ENCODE measurements around the gene THAP12.
"Not testable (repeated sequence)": the region's sequence is repeated elsewhere in the genome, so short reads cannot be mapped to it uniquely, and the experiment has no call there.

The THAP12 gene

DNA sequence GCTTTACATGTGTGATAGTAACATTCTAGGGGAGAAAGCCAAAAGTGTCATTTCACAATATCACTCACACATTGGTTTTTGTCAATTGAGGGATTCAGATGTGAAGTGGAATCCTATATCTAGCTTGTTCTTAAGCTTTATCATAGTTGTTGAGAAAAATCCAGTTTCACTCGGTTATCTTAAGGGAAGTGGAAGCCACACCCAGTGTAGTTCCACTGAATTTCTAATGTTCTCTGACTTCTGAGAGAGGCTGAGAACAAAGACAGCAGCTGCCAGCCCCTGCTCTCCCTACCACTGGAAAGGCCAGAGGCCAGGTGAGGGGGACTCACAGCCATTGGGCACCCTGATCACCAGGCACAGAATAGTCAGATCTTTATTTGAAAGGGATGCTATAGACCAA lies 53.7 kb downstream of the THAP12 start:
- DNase-seq (ENCODE audit: extremely low spot score) = no peak
- CTCF ChIA-PET = no interaction called here
- TF ChIP-seq HDGF (IDR thresholded peaks at IDR 0.05; ENCODE audit: borderline replicate concordance) (no peak), CTBP1 (IDR thresholded peaks at IDR 0.05; ENCODE audit: borderline replicate concordance) (no peak), SUZ12 (IDR thresholded peaks at IDR 0.05) (no peak), FOXM1 (IDR thresholded peaks at IDR 0.05; ENCODE audit: borderline replicate concordance) (no peak)
- POLR2A ChIA-PET = no interaction called here

GRCh38 chr11:76325185-76325584 lies 55.7 kb downstream of the THAP12 start:
- POLR2A ChIA-PET = no interaction called here
- DNase-seq (ENCODE audit: extremely low spot score) = no peak
- no peak for TF ChIP-seq FOXM1 (IDR thresholded peaks at IDR 0.05; ENCODE audit: borderline replicate concordance)
- TF ChIP-seq L3MBTL2 (conservative IDR thresholded peaks at IDR 0.05) = no peak
- no peak for TF ChIP-seq ZNF384 (IDR thresholded peaks at IDR 0.05)
- TF ChIP-seq HDGF (IDR thresholded peaks at IDR 0.05; ENCODE audit: borderline replicate concordance) = no peak
- TF ChIP-seq ARNT (IDR thresholded peaks at IDR 0.05) = no peak
- no peak for TF ChIP-seq BHLHE40 (IDR thresholded peaks at IDR 0.05; ENCODE audit: borderline replicate concordance)
- TF ChIP-seq SUZ12 (IDR thresholded peaks at IDR 0.05) = no peak
- CTCF ChIA-PET = interaction anchor here (0.6 kb wide), 1 partner anchor 229 kb away, joined by 5 read pairs; no protein-coding TSS in a partner anchor

- DNase-seq (ENCODE audit: extremely low spot score) = no peak
- TF ChIP-seq CTBP1 (IDR thresholded peaks at IDR 0.05; ENCODE audit: borderline replicate concordance) (no peak), ARNT (IDR thresholded peaks at IDR 0.05) (no peak), FOXM1 (IDR thresholded peaks at IDR 0.05; ENCODE audit: borderline replicate concordance) (no peak), L3MBTL2 (conservative IDR thresholded peaks at IDR 0.05) (no peak), SUZ12 (IDR thresholded peaks at IDR 0.05) (no peak), TARDBP (IDR thresholded peaks at IDR 0.05) (no peak), NFRKB (IDR thresholded peaks at IDR 0.05) (no peak), FOXK2 (IDR thresholded peaks at IDR 0.05) (no peak), ZNF384 (IDR thresholded peaks at IDR 0.05) (no peak), HDGF (IDR thresholded peaks at IDR 0.05; ENCODE audit: borderline replicate concordance) (no peak), ELF4 (IDR thresholded peaks at IDR 0.05) (no peak), LEF1 (IDR thresholded peaks at IDR 0.05; ENCODE audit: borderline replicate concordance) (no peak), SP1 (IDR thresholded peaks at IDR 0.05) (no peak), FOXA1 (IDR thresholded peaks at IDR 0.05) (no peak)
- TF ChIP-seq, protein P1, sequence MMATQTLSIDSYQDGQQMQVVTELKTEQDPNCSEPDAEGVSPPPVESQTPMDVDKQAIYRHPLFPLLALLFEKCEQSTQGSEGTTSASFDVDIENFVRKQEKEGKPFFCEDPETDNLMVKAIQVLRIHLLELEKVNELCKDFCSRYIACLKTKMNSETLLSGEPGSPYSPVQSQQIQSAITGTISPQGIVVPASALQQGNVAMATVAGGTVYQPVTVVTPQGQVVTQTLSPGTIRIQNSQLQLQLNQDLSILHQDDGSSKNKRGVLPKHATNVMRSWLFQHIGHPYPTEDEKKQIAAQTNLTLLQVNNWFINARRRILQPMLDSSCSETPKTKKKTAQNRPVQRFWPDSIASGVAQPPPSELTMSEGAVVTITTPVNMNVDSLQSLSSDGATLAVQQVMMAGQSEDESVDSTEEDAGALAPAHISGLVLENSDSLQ (IDR thresholded peaks at IDR 0.05) = no peak
- ChIA-PET POLR2A (no interaction called here), CTCF (no interaction called here)
These were observed 57.1 kb downstream of the THAP12 start for GRCh38 chr11:76323804-76324203.

DNA sequence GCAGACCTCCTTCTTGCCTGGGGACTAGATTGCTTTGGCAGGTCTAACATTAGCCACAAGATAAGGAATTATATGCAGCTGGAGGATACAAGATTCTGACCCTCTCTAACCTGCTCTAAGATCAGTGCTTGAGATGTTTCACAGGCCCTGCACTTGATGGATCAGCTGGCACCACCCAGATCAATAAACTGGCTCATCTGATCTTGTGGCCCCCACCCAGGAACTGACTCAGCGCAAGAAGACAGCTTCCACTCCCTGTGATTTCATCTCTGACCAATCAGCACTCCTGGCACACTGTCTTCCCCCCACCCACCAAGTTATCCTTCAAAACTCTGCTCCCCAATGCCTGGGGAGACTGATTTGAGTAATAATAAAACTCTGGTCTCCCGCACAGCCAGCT lies 57.6 kb downstream of the THAP12 start:
- DNase-seq (ENCODE audit: extremely low spot score) = not testable (repeated sequence)
- ChIA-PET CTCF (interaction anchor here (1.5 kb wide), 1 partner anchor 115 kb away, joined by 5 read pairs; no protein-coding TSS in a partner anchor), POLR2A (interaction anchor here (1.0 kb wide), 1 partner anchor 115 kb away, joined by 3 read pairs; no protein-coding TSS in a partner anchor)

DNA sequence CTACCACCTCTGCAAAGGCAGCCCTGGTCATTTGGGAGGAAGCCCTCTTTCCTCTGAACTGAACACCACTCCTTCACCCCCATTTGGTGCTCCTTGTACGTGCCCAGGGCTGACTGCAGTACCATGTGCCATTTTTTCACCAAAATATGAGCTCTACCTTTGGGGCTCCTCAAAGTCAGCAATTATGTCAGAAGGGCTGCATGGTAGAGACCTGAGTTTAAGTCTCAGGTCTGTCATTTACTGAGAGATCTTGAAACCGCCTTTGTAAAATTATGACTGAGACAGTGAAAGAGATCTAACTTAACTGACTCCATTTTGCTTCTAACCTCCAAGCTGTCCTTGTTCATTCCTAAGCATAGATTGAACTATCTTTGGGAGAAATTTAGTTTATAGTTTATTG lies 58.0 kb downstream of the THAP12 start:
- ChIA-PET POLR2A (interaction anchor here (1.0 kb wide), 1 partner anchor 114 kb away, joined by 3 read pairs; no protein-coding TSS in a partner anchor), CTCF (interaction anchor here (1.5 kb wide), 1 partner anchor 114 kb away, joined by 5 read pairs; no protein-coding TSS in a partner anchor)
- no peak for TF ChIP-seq TARDBP (IDR thresholded peaks at IDR 0.05)
- TF ChIP-seq HDGF (IDR thresholded peaks at IDR 0.05; ENCODE audit: borderline replicate concordance) = no peak
- TF ChIP-seq FOXM1 (IDR thresholded peaks at IDR 0.05; ENCODE audit: borderline replicate concordance) = no peak
- no peak for TF ChIP-seq ELF4 (IDR thresholded peaks at IDR 0.05)
- TF ChIP-seq LEF1 (IDR thresholded peaks at IDR 0.05; ENCODE audit: borderline replicate concordance) = no peak
- TF ChIP-seq SUZ12 (IDR thresholded peaks at IDR 0.05) = no peak
- DNase-seq (ENCODE audit: extremely low spot score) = no peak

DNA sequence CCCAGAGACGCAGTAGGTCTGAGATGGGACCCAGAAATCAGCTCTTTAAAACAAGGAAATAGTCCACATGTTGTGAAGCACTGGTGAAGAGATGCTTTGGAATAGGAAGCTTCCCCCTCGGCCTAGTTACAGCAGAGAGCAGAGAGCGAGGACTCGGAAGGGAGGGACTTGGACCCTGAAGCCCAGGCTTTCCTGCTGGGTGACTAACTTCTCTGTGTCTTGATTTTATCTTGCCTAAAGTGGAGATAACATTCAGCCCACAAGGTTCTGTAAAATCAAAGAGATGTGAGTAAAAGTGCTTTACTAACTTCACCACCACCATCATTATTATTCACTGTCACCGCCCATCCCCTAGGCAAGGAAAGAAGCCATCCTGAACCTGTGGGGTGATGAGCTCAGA lies 58.4 kb downstream of the THAP12 start:
- TF ChIP-seq NFRKB (IDR thresholded peaks at IDR 0.05) (no peak), SP1 (IDR thresholded peaks at IDR 0.05) (no peak), HDGF (IDR thresholded peaks at IDR 0.05; ENCODE audit: borderline replicate concordance) (no peak), ARNT (IDR thresholded peaks at IDR 0.05) (no peak), CTBP1 (IDR thresholded peaks at IDR 0.05; ENCODE audit: borderline replicate concordance) (no peak), ELF4 (IDR thresholded peaks at IDR 0.05) (no peak), ZNF384 (IDR thresholded peaks at IDR 0.05) (no peak), L3MBTL2 (conservative IDR thresholded peaks at IDR 0.05) (no peak), LEF1 (IDR thresholded peaks at IDR 0.05; ENCODE audit: borderline replicate concordance) (no peak), BHLHE40 (IDR thresholded peaks at IDR 0.05; ENCODE audit: borderline replicate concordance) (no peak), FOXA1 (IDR thresholded peaks at IDR 0.05) (no peak), TARDBP (IDR thresholded peaks at IDR 0.05) (no peak), FOXM1 (IDR thresholded peaks at IDR 0.05; ENCODE audit: borderline replicate concordance) (no peak), FOXK2 (IDR thresholded peaks at IDR 0.05) (no peak)
- TF ChIP-seq, protein P1 (IDR thresholded peaks at IDR 0.05) = no peak
- no peak for DNase-seq (ENCODE audit: extremely low spot score)
- ChIA-PET POLR2A (interaction anchor here (1.0 kb wide), 1 partner anchor 114 kb away, joined by 3 read pairs; no protein-coding TSS in a partner anchor), CTCF (interaction anchor here (1.5 kb wide), 1 partner anchor 114 kb away, joined by 5 read pairs; no protein-coding TSS in a partner anchor)

DNA sequence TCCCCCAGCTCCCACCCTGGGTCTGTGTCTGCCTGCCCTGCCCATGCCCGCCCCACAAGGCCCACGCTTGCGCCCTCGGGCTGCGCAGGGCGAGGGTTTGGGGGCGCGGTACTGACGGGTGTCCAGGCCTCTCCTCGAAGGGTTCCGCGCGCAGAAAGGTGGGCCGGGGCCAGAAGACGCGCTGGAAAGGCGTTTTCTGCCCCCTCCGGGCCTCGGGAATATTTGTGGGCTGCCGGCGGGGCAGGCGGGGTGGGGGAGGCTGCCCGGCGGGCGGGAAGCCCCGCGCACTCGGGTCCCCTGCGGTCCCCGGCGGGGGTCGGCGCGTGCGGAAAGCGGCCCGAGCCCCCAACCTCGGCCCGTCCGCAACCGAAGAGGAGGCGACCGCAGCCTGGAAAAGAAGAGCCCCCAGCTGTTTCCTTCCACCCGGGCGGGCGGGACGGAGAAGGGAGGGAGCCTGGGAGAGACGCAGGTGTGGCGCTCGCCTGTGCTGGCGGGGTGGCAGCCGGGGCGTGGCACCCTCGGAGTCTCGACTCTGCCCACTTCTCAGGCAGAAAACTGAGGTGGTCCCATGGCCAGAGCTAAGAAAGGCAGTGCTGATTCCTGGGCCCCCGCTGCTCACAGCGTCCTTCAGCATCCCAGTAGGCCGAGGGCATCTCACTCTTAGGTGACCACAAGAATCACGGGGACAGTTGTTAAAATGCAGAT lies 59.0 kb downstream of the THAP12 start:
- ChIA-PET CTCF (interaction anchor here (1.5 kb wide), 1 partner anchor 113 kb away, joined by 5 read pairs; no protein-coding TSS in a partner anchor), POLR2A (interaction anchor here (1.0 kb wide), 1 partner anchor 113 kb away, joined by 3 read pairs; no protein-coding TSS in a partner anchor)
- TF ChIP-seq SP1 (IDR thresholded peaks at IDR 0.05) = no peak
- TF ChIP-seq ARNT (IDR thresholded peaks at IDR 0.05) = no peak
- no peak for TF ChIP-seq TARDBP (IDR thresholded peaks at IDR 0.05)
- TF ChIP-seq HDGF (IDR thresholded peaks at IDR 0.05; ENCODE audit: borderline replicate concordance) = no peak
- TF ChIP-seq BHLHE40 (IDR thresholded peaks at IDR 0.05; ENCODE audit: borderline replicate concordance) = no peak
- no peak for TF ChIP-seq L3MBTL2 (conservative IDR thresholded peaks at IDR 0.05)
- TF ChIP-seq FOXM1 (IDR thresholded peaks at IDR 0.05; ENCODE audit: borderline replicate concordance) = no peak
- TF ChIP-seq FOXA1 (IDR thresholded peaks at IDR 0.05) = no peak
- no peak for TF ChIP-seq CTBP1 (IDR thresholded peaks at IDR 0.05; ENCODE audit: borderline replicate concordance)
- TF ChIP-seq, protein P1 (IDR thresholded peaks at IDR 0.05) = no peak
- TF ChIP-seq ZNF384 (IDR thresholded peaks at IDR 0.05) = no peak
- TF ChIP-seq LEF1 (IDR thresholded peaks at IDR 0.05; ENCODE audit: borderline replicate concordance) = no peak
- TF ChIP-seq ELF4 (IDR thresholded peaks at IDR 0.05) = no peak
- TF ChIP-seq NFRKB (IDR thresholded peaks at IDR 0.05) = no peak
- no peak for TF ChIP-seq SUZ12 (IDR thresholded peaks at IDR 0.05)
- TF ChIP-seq FOXK2 (IDR thresholded peaks at IDR 0.05) = no peak
- DNase-seq (ENCODE audit: extremely low spot score) = no peak
